MM.1S (cell line): ENCODE measurements around the gene FCHSD1.

ENCODE experiments used
- DNase-seq: peaks from one replicate; pipeline ENCODE4 v3.0.0-alpha.2; 2015
- H2AFZ ChIP-seq: fragments of 300-600 bp; sonication (generic); 2 replicates; pipeline ENCODE4 v1.6.0; 2016; ENCODE audit warnings: antibody characterized with exemption, low read length
- H3F3A ChIP-seq: fragments of 300-600 bp; sonication (generic); 2 replicates; pipeline ENCODE4 v1.6.1; 2016; ENCODE audit warnings: mild to moderate bottlenecking, antibody characterized with exemption, low read length, moderate library complexity, mixed read lengths; ENCODE audit not compliant: insufficient read depth
- H3K27ac ChIP-seq: fragments of 300-600 bp; sonication (generic); 2 replicates; pipeline ENCODE4 v1.5.1; 2016; ENCODE audit warnings: mild to moderate bottlenecking, low read length
- H3K27me3 ChIP-seq: fragments of 300-600 bp; sonication (generic); replicated peaks from 2 replicates; pipeline ENCODE4 v1.6.0; 2016; ENCODE audit warnings: low read length; ENCODE audit not compliant: insufficient read depth
- H3K36me3 ChIP-seq: fragments of 300-600 bp; sonication (generic); replicated peaks from 2 replicates; pipeline ENCODE4 v1.6.1; 2016; ENCODE audit warnings: mild to moderate bottlenecking, low read length, mixed read lengths; ENCODE audit not compliant: insufficient read depth
- H3K4me1 ChIP-seq: fragments of 300-600 bp; sonication (generic); 2 replicates; pipeline ENCODE4 v1.6.1; 2016; ENCODE audit warnings: low read length, mixed read lengths
- H3K4me2 ChIP-seq: fragments of 300-600 bp; sonication (generic); 2 replicates; pipeline ENCODE4 v1.6.0; 2016; ENCODE audit warnings: low read depth, low read length
- H3K4me3 ChIP-seq: fragments of 300-600 bp; sonication (generic); 2 replicates; pipeline ENCODE4 v1.5.1; 2016; ENCODE audit warnings: low read length, mixed read lengths
- H3K79me2 ChIP-seq: fragments of 300-600 bp; sonication (generic); 2 replicates; pipeline ENCODE4 v1.6.1; 2016; ENCODE audit warnings: mixed run types, low read length, mixed read lengths
- H3K9ac ChIP-seq: fragments of 300-600 bp; sonication (generic); 2 replicates; pipeline ENCODE4 v1.6.1; 2016; ENCODE audit warnings: low read length, mixed read lengths
- H3K9me2 ChIP-seq: fragments of 300-600 bp; sonication (generic); replicated peaks from 2 replicates; pipeline ENCODE4 v1.6.1; 2016; ENCODE audit warnings: mild to moderate bottlenecking, low read length, mixed read lengths; ENCODE audit not compliant: insufficient read depth
- H3K9me3 ChIP-seq: fragments of 300-600 bp; sonication (generic); replicated peaks from 2 replicates; pipeline ENCODE4 v1.6.1; 2016; ENCODE audit warnings: mild to moderate bottlenecking, low read length, mixed read lengths; ENCODE audit not compliant: insufficient read depth
- H4K20me1 ChIP-seq: fragments of 300-600 bp; sonication (generic); 2 replicates; pipeline ENCODE4 v1.6.1; 2016; ENCODE audit warnings: mild to moderate bottlenecking, low read length, moderate library complexity, mixed read lengths; ENCODE audit not compliant: insufficient read depth
- EZH2 ChIP-seq: fragments of 300-600 bp; sonication (generic); optimal IDR thresholded peaks from 2 replicates; pipeline ENCODE3; 2017; ENCODE audit warnings: low read depth, mild to moderate bottlenecking, antibody characterized with exemption, low read length, mixed read lengths
- EZH2phosphoT487 ChIP-seq: fragments of 300-600 bp; sonication (generic); IDR thresholded peaks from 2 replicates; pipeline ENCODE4 v1.6.1; 2018; ENCODE audit warnings: antibody characterized with exemption, low read length
- TF ChIP-seq, protein P1 (sequence below): fragments of 300-600 bp; sonication (generic); IDR thresholded peaks from 2 replicates; pipeline ENCODE4 v1.5.1; 2016; ENCODE audit warnings: antibody characterized with exemption, low read length, mixed read lengths

The FCHSD1 gene

GRCh38 chr5:141633871-141634561, 17.2 kb downstream of the FCHSD1 start:
- Histone ChIP-seq H3K9me3 (no peaks in the 10 kb centered on the region), H3K79me2 (peaks cover 59% of the 10 kb centered on the region), H3K9ac (no peak overlapping the region), H4K20me1 (peaks cover 4% of the 10 kb centered on the region; the same call in 1 of the 2 replicates), H3K4me3 (no peak overlapping the region), H3K27ac (no peak overlapping the region), H3F3A (peaks cover 11% of the 10 kb centered on the region; the same call in 1 of the 2 replicates), H3K4me1 (peaks cover 16% of the 10 kb centered on the region), H3K36me3 (no peaks in the 10 kb centered on the region; the same call in 1 of the 2 replicates), H3K4me2 (no peak overlapping the region), H3K27me3 (no peaks in the 10 kb centered on the region), H2AFZ (no peak overlapping the region), H3K9me2 (no peaks in the 10 kb centered on the region)
- DNase-seq, result no peak
- TF ChIP-seq EZH2phosphoT487 (no peak), EZH2 (no peak)
- TF ChIP-seq, protein P1, sequence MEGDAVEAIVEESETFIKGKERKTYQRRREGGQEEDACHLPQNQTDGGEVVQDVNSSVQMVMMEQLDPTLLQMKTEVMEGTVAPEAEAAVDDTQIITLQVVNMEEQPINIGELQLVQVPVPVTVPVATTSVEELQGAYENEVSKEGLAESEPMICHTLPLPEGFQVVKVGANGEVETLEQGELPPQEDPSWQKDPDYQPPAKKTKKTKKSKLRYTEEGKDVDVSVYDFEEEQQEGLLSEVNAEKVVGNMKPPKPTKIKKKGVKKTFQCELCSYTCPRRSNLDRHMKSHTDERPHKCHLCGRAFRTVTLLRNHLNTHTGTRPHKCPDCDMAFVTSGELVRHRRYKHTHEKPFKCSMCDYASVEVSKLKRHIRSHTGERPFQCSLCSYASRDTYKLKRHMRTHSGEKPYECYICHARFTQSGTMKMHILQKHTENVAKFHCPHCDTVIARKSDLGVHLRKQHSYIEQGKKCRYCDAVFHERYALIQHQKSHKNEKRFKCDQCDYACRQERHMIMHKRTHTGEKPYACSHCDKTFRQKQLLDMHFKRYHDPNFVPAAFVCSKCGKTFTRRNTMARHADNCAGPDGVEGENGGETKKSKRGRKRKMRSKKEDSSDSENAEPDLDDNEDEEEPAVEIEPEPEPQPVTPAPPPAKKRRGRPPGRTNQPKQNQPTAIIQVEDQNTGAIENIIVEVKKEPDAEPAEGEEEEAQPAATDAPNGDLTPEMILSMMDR, result no peak

GRCh38 chr5:141632650-141633049, 18.6 kb downstream of the FCHSD1 start:
- Histone ChIP-seq H3F3A (peaks cover 2% of the 10 kb centered on the region; the same call in 1 of the 2 replicates), H3K36me3 (no peaks in the 10 kb centered on the region; the same call in 1 of the 2 replicates), H3K4me1 (peaks cover 13% of the 10 kb centered on the region), H4K20me1 (peaks cover 4% of the 10 kb centered on the region; the same call in 1 of the 2 replicates), H3K27ac (no peak overlapping the region), H3K9me3 (no peaks in the 10 kb centered on the region), H3K79me2 (peaks cover 59% of the 10 kb centered on the region), H3K4me2 (no peak overlapping the region), H3K27me3 (no peaks in the 10 kb centered on the region), H3K9me2 (no peaks in the 10 kb centered on the region), H3K9ac (no peak overlapping the region), H3K4me3 (no peak overlapping the region), H2AFZ (no peak overlapping the region)
- TF ChIP-seq, protein P1, result no peak
- TF ChIP-seq EZH2 (no peak), EZH2phosphoT487 (no peak)
- no peak for DNase-seq

- Histone ChIP-seq H2AFZ (no peak overlapping the region), H3K9ac (no peak overlapping the region), H3K27ac (no peak overlapping the region), H3K4me1 (peaks cover 8% of the 10 kb centered on the region), H3K36me3 (no peaks in the 10 kb centered on the region; the same call in 1 of the 2 replicates), H3K4me2 (no peak overlapping the region), H3K79me2 (peaks cover 50% of the 10 kb centered on the region), H3K9me2 (no peaks in the 10 kb centered on the region), H3K4me3 (no peak overlapping the region), H3F3A (no peaks in the 10 kb centered on the region), H3K9me3 (no peaks in the 10 kb centered on the region), H3K27me3 (no peaks in the 10 kb centered on the region), H4K20me1 (peaks cover 3% of the 10 kb centered on the region; the same call in 1 of the 2 replicates)
- TF ChIP-seq EZH2 (no peak), EZH2phosphoT487 (no peak)
- TF ChIP-seq, protein P1, result no peak
- DNase-seq, result no peak
These were observed 20.6 kb downstream of the FCHSD1 start for GRCh38 chr5:141630570-141631140.
